H1 (cell line): ENCODE measurements around the gene SPTAN1. TPM values are rescaled to one million over a fixed set of nuclear protein-coding genes. Genes with fewer than 3 reads are reported as not detected.

Source experiments
- CTCF ChIA-PET: fragments of 300-600 bp; sonication (Branson Sonifier 250); formaldehyde crosslinking; loops from one replicate; lab custom pipeline; 2021; ENCODE audit not compliant: partially characterized antibody; lab: Charles Lee
- POLR2A ChIA-PET: fragments of 300-600 bp; sonication (Branson Sonifier 250); formaldehyde crosslinking; loops from one replicate; lab custom pipeline; 2021; ENCODE audit warnings: inconsistent platforms; ENCODE audit not compliant: partially characterized antibody; lab: Charles Lee
- DNase-seq, 2 experiments: peaks; one replicate each; pipeline versions ENCODE4 v3.0.0 to v3.0.0-alpha.2; 2010 to 2022; ENCODE audit warnings: low spot score in 2 of 2, low read depth in 1 of 2, mixed read lengths in 1 of 2
- FAIRE-seq: peaks from 2 replicates; lab custom pipeline; 2011; peaks lifted over from hg19 to GRCh38; lab: Jason Lieb, UNC
- H2AFZ ChIP-seq: 2 replicates; pipeline ENCODE4 v1.8.1; 2012; ENCODE audit warnings: low read length, inconsistent platforms
- H2AK5ac ChIP-seq: 2 replicates; pipeline ENCODE4 v1.6.1; 2013; ENCODE audit warnings: low read depth, low read length
- H2BK120ac ChIP-seq: replicated peaks from 2 replicates; pipeline ENCODE3; 2013; ENCODE audit warnings: low read depth, low read length, inconsistent platforms
- H2BK12ac ChIP-seq: 2 replicates; pipeline ENCODE4 v1.6.1; 2013; ENCODE audit warnings: low read depth, low read length
- H2BK15ac ChIP-seq: 2 replicates; pipeline ENCODE4 v1.6.1; 2013; ENCODE audit warnings: low read length
- H2BK20ac ChIP-seq: 2 replicates; pipeline ENCODE4 v1.6.1; 2013; ENCODE audit warnings: low read length
- H2BK5ac ChIP-seq: 2 replicates; pipeline ENCODE4 v1.6.1; 2013; ENCODE audit warnings: low read depth, low read length
- H3K14ac ChIP-seq: 2 replicates; pipeline ENCODE4 v1.6.1; 2013; ENCODE audit warnings: inconsistent platforms; ENCODE audit not compliant: insufficient read length
- H3K18ac ChIP-seq: 2 replicates; pipeline ENCODE4 v1.6.1; 2013; ENCODE audit warnings: low read length; ENCODE audit errors: extremely low read depth
- H3K23ac ChIP-seq: 2 replicates; pipeline ENCODE4 v1.6.1; 2013; ENCODE audit warnings: inconsistent platforms; ENCODE audit not compliant: insufficient read length
- H3K23me2 ChIP-seq: 2 replicates; pipeline ENCODE4 v1.6.1; 2013; ENCODE audit warnings: low read depth, low read length
- H3K27ac ChIP-seq: 2 replicates; pipeline ENCODE4 v1.6.1; 2011; ENCODE audit warnings: low read depth, low read length, inconsistent platforms
- H3K27me3 ChIP-seq, 4 experiments: replicated peaks in 1 of 4; 1 replicate in 1 of 4; 2 replicates in 3 of 4; pipeline versions ENCODE4 v1.6.1 to v1.8.1; 2011 to 2013; ENCODE audit warnings: low read length in 3 of 4, mild to moderate bottlenecking in 3 of 4, inconsistent platforms in 2 of 4, mixed read lengths in 2 of 4, moderate library complexity in 1 of 4; ENCODE audit not compliant: control insufficient read depth in 3 of 4, insufficient read depth in 3 of 4; ENCODE audit errors: extremely low read depth in 1 of 4
- H3K36me3 ChIP-seq, 4 experiments: 2 replicates each; pipeline versions ENCODE4 v1.6.1 to v1.8.1; 2011 to 2013; ENCODE audit warnings: mild to moderate bottlenecking in 4 of 4, low read length in 3 of 4, moderate library complexity in 2 of 4, control low read depth in 1 of 4, inconsistent platforms in 1 of 4; ENCODE audit not compliant: insufficient read depth in 4 of 4, control insufficient read depth in 2 of 4
- H3K4ac ChIP-seq: replicated peaks from 2 replicates; pipeline ENCODE3; 2013; ENCODE audit warnings: low read length, low read depth, mixed read lengths, inconsistent platforms; ENCODE audit not compliant: insufficient read length
- H3K4me1 ChIP-seq, 4 experiments: replicated peaks in 1 of 4; 1 replicate in 1 of 4; 2 replicates in 3 of 4; pipeline versions ENCODE4 v1.6.1 to v1.8.1; 2011 to 2013; ENCODE audit warnings: low read length in 3 of 4, inconsistent platforms in 2 of 4, mixed read lengths in 1 of 4; ENCODE audit not compliant: insufficient read depth in 4 of 4, control insufficient read depth in 3 of 4
- H3K4me2 ChIP-seq, 2 experiments: 2 replicates each; pipeline versions ENCODE4 v1.6.1 to v1.8.1; 2011 to 2013; ENCODE audit warnings: low read depth in 2 of 2, low read length in 2 of 2, control low read depth in 1 of 2, inconsistent platforms in 1 of 2, mild to moderate bottlenecking in 1 of 2; ENCODE audit not compliant: insufficient read depth in 1 of 2
- H3K4me3 ChIP-seq, 4 experiments: fragments of 200-600, 300-600 bp in 1 of 4; sonication (generic), shearing (Covaris generic), sonication (Bioruptor Twin) in 1 of 4; 2 replicates each; pipeline versions ENCODE4 v1.5.1 to v1.8.1; 2011 to 2016; ENCODE audit warnings: low read length in 4 of 4, low read depth in 3 of 4, control low read depth in 2 of 4, inconsistent platforms in 2 of 4, mild to moderate bottlenecking in 2 of 4, mixed read lengths in 1 of 4, moderate library complexity in 1 of 4; ENCODE audit not compliant: insufficient read depth in 2 of 4; ENCODE audit errors: extremely low read depth in 1 of 4
- H3K56ac ChIP-seq: replicated peaks from 2 replicates; pipeline ENCODE3; 2013; ENCODE audit warnings: low read depth, mild to moderate bottlenecking, mixed read lengths, low read length, inconsistent platforms; ENCODE audit not compliant: insufficient read length
- H3K79me1 ChIP-seq: 2 replicates; pipeline ENCODE4 v1.6.1; 2013; ENCODE audit warnings: low read depth, low read length, control low read depth
- H3K79me2 ChIP-seq, 2 experiments: 2 replicates each; pipeline versions ENCODE4 v1.6.1 to v1.8.1; 2012 to 2013; ENCODE audit warnings: low read length in 2 of 2, mild to moderate bottlenecking in 2 of 2, inconsistent platforms in 1 of 2; ENCODE audit not compliant: insufficient read depth in 2 of 2, control insufficient read depth in 1 of 2
- H3K9ac ChIP-seq, 4 experiments: replicated peaks in 1 of 4; 1 replicate in 1 of 4; 2 replicates in 3 of 4; pipeline versions ENCODE4 v1.6.1 to v1.8.1; 2011 to 2013; ENCODE audit warnings: low read depth in 3 of 4, low read length in 3 of 4, control low read depth in 2 of 4, mild to moderate bottlenecking in 2 of 4, moderate library complexity in 2 of 4, inconsistent platforms in 1 of 4; ENCODE audit errors: extremely low read depth in 1 of 4
- H3K9me3 ChIP-seq, 2 experiments: 2 replicates each; pipeline versions ENCODE4 v1.6.1 to v1.8.1; 2012 to 2013; ENCODE audit warnings: mild to moderate bottlenecking in 2 of 2, moderate library complexity in 2 of 2, control low read depth in 1 of 2, inconsistent platforms in 1 of 2, low read depth in 1 of 2, low read length in 1 of 2, mixed read lengths in 1 of 2; ENCODE audit not compliant: insufficient read depth in 2 of 2
- H4K20me1 ChIP-seq, 2 experiments: replicated peaks in 1 of 2; 2 replicates each; pipeline versions ENCODE3 to v1.8.1; 2011 to 2013; ENCODE audit warnings: inconsistent platforms in 2 of 2, low read length in 2 of 2, mild to moderate bottlenecking in 1 of 2; ENCODE audit not compliant: insufficient read depth in 2 of 2, control insufficient read depth in 1 of 2
- H4K5ac ChIP-seq: 2 replicates; pipeline ENCODE4 v1.6.1; 2013; ENCODE audit warnings: low read length, low read depth, mixed read lengths, inconsistent platforms; ENCODE audit not compliant: insufficient read length
- H4K8ac ChIP-seq: 2 replicates; pipeline ENCODE4 v1.8.0; 2013; ENCODE audit warnings: mild to moderate bottlenecking, moderate library complexity, low read length, inconsistent platforms; ENCODE audit not compliant: insufficient read depth; ENCODE audit errors: extremely low read depth
- H4K91ac ChIP-seq: replicated peaks from 2 replicates; pipeline ENCODE3; 2013; ENCODE audit warnings: low read length, mixed read lengths, inconsistent platforms; ENCODE audit not compliant: insufficient read length
- EZH2 ChIP-seq: fragments of 200-600 bp; sonication (generic); IDR thresholded peaks from 2 replicates; pipeline ENCODE4 v1.7.1; 2012; ENCODE audit warnings: low read depth, mild to moderate bottlenecking, moderate library complexity, low read length, inconsistent platforms; ENCODE audit not compliant: severe bottlenecking
- KDM1A ChIP-seq: fragments of 200-600, 300-600 bp; sonication (generic); IDR thresholded peaks from 2 replicates; pipeline ENCODE4 v1.7.1; 2016; ENCODE audit warnings: mild to moderate bottlenecking, low read length, borderline replicate concordance
- NANOG ChIP-seq: IDR thresholded peaks from 2 replicates; pipeline ENCODE4 v1.6.1; 2011; ENCODE audit warnings: low read length, low read depth, mild to moderate bottlenecking, inconsistent platforms; ENCODE audit not compliant: insufficient read depth, poor library complexity, severe bottlenecking
- NRF1 ChIP-seq: IDR thresholded peaks from 2 replicates; pipeline ENCODE4 v1.6.1; 2011; ENCODE audit warnings: mild to moderate bottlenecking, low read depth, low read length, improper control_type of control experiment
- POLR2AphosphoS5 ChIP-seq: IDR thresholded peaks from 2 replicates; pipeline ENCODE4 v1.6.1; 2011; ENCODE audit warnings: low read depth, low read length
- POU5F1 ChIP-seq: IDR thresholded peaks from 2 replicates; pipeline ENCODE4 v1.6.1; 2011; ENCODE audit warnings: low read depth, mild to moderate bottlenecking, low read length, moderate library complexity
- RBBP5 ChIP-seq: IDR thresholded peaks from 2 replicates; pipeline ENCODE4 v1.7.1; 2012; ENCODE audit warnings: low read depth, mild to moderate bottlenecking, inconsistent platforms, low read length, moderate library complexity, borderline replicate concordance
- SRF ChIP-seq: IDR thresholded peaks from 2 replicates; pipeline ENCODE4 v1.6.1; 2011; ENCODE audit warnings: mild to moderate bottlenecking, low read depth, low read length, moderate library complexity
- TAF1 ChIP-seq: IDR thresholded peaks from 2 replicates; pipeline ENCODE4 v1.6.1; 2011; ENCODE audit warnings: mild to moderate bottlenecking, low read depth, low read length
- WGBS, 2 experiments: shearing (Covaris generic) in 1 of 2; methylation state at CpG; one replicate each; pipeline versions ENCODE4 v1.1.6 to v1.1.7; 2013 to 2015; ENCODE audit warnings: low lambda C conversion rate in 2 of 2, mixed read lengths in 2 of 2, inconsistent platforms in 1 of 2, low coverage in 1 of 2, missing lambda C conversion rate in 1 of 2; ENCODE audit not compliant: insufficient replicate concordance in 2 of 2, insufficient coverage in 1 of 2, insufficient read length in 1 of 2; ENCODE audit errors: extremely low coverage in 1 of 2, missing lambda C conversion rate in 1 of 2; 5-methylcytosine and 5-hydroxymethylcytosine counted together
- polyA plus RNA-seq, 7 experiments: library from polyadenylated mRNA; depleted of rRNA in 3 of 7; stranded (reverse) in 5 of 7; unstranded in 2 of 7; fragments of >200 nt in 5 of 7; fragments of 200-250 nt in 2 of 7; gene quantifications; 1 replicate in 5 of 7; 2 replicates in 1 of 7; 4 replicates in 1 of 7; pipeline versions ENCODE4 v1.2.1 to v1.2.3, GENCODE V29; 2011 to 2013; ENCODE audit warnings: missing spikeins in 2 of 7, mixed read lengths in 2 of 7
- total RNA-seq: library from RNA; stranded (reverse); fragmentation: NEBNext Ultra II Directional; extraction: Animal tissue kit (Norgen Biotek cat#: 25700); gene quantifications from 2 replicates; pipeline ENCODE4 v1.2.1, GENCODE V29; 2021

SPTAN1 gene
- total and polyA plus RNA-seq, 2 of the 8 experiments (the other 6 are each of a cell fraction or from before 2014, with no cell fraction given): 182 to 216 TPM

DNA sequence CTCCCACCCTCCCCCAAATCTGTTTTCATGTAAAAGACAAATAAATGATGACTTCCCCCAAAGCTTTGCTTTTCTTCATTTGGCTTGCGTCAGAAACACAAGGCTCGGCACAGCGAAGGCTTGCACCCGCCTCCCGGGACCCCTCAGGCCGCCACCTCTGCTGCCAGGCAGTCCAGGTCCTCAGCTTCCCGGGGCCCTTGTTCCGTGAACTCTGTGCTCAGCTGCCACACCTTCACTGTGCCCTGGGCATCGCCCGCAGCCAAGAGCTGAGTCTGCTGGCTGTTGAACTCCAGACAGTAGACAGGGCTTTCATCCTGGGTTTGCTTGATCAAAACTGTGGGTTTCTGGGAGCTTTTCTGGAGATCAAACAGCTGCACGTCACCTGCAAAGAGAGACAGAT is 81.2 kb downstream of the SPTAN1 start:
- Histone ChIP-seq H4K8ac (no peak overlapping the region), H2AK5ac (no peak overlapping the region), H3K36me3 (peaks cover 19 to 35% (median 28%) of the 10 kb centered on the region in 4 experiments; a peak in 6 of 8 replicates), H2BK20ac (no peak overlapping the region), H3K27me3 (no peaks in the 10 kb centered on the region), H3K27ac (no peak overlapping the region)
- TF ChIP-seq SRF (no peak), EZH2 (no peak), RBBP5 (no peak), NRF1 (no peak), POU5F1 (no peak), POLR2AphosphoS5 (no peak), NANOG (no peak), TAF1 (no peak), KDM1A (no peak)
- TF ChIP-seq, all 59 proteins: peak for 0
- H3K23me2 ChIP-seq: no peaks in the 10 kb centered on the region
- no peak overlapping the region for H2BK120ac ChIP-seq
- peaks cover 7% of the 10 kb centered on the region; the same call in 1 of the 2 replicates for H3K79me1 ChIP-seq
- no peak overlapping the region for H3K9ac ChIP-seq
- H3K14ac ChIP-seq: no peak overlapping the region
- H3K79me2 ChIP-seq: no peaks in the 10 kb centered on the region
- no peak overlapping the region for H3K4me3 ChIP-seq
- H2BK12ac ChIP-seq: no peak overlapping the region
- H3K9me3 ChIP-seq: no peaks in the 10 kb centered on the region
- no peak overlapping the region for H3K18ac ChIP-seq
- CTCF ChIA-PET: interaction anchor here (0.8 to 4.1 kb wide), 10 partner anchors 9 to 222 kb away, joined by 3 to 37 read pairs (median 4); partner anchors contain the start of gene SET
- no peak overlapping the region for H2BK15ac ChIP-seq
- no peak overlapping the region for H4K91ac ChIP-seq
- H3K4me2 ChIP-seq: no peak overlapping the region
- H2AFZ ChIP-seq: no peak overlapping the region
- H3K56ac ChIP-seq: no peak overlapping the region
- no peak overlapping the region for H3K4ac ChIP-seq
- peaks cover 0 to 14% (median 11%) of the 10 kb centered on the region in 4 experiments; a peak in 5 of 7 replicates for H3K4me1 ChIP-seq
- no peak overlapping the region for H3K23ac ChIP-seq
- 97% methylated on average over 11 of the region's 11 CpGs; no CpG with 5 or more reads in 1 of the 2 experiments for WGBS, 2 experiments
- DNase-seq (no peak), FAIRE-seq (no peak)
- no peak overlapping the region for H2BK5ac ChIP-seq
- peaks cover 5 to 24% of the 10 kb centered on the region in 2 experiments for H4K20me1 ChIP-seq
- POLR2A ChIA-PET: interaction anchor here (0.9 to 15.6 kb wide), 8 partner anchors 9 to 80 kb away, joined by 3 to 313 read pairs (median 4); partner anchors contain the start of genes DYNC2I2 and SET
- no peak overlapping the region for H4K5ac ChIP-seq
